HEK293 (cell line): Measurements from ENCODE around the gene CLCNKB.
A peak's percentile ranks its signal among the peaks of the same experiment; 100 is the strongest.

Experiments
- CTCF ChIA-PET: fragments of 350-600 bp; formaldehyde crosslinking; extraction: SDS; loops from one replicate; lab custom pipeline; 2021; ENCODE audit warnings: antibody characterized with exemption; lab: Yijun Ruan, JAX
- POLR2A ChIA-PET: fragments of 300-600 bp; formaldehyde crosslinking; extraction: SDS; loops from one replicate; lab custom pipeline; 2020; ENCODE audit warnings: antibody characterized with exemption, inconsistent platforms; lab: Yijun Ruan, JAX
- H3K27ac ChIP-seq: fragments of 200-500 bp; sonication (Bioruptor generic); 2 replicates; pipeline ENCODE4 v1.5.1; 2014; ENCODE audit warnings: low read depth, low read length, control low read depth, inconsistent platforms; ENCODE audit errors: extremely low read depth
- H3K36me3 ChIP-seq, 2 experiments: fragments of 200-500 bp in 1 of 2; sonication (Bioruptor generic) in 1 of 2; 1 replicate in 1 of 2; 2 replicates in 1 of 2; pipeline ENCODE4 v1.5.1; 2014 to 2017; ENCODE audit warnings: inconsistent platforms in 2 of 2, low read length in 2 of 2; ENCODE audit not compliant: control insufficient read depth in 2 of 2, insufficient read depth in 1 of 2
- H3K4me1 ChIP-seq: fragments of 200-500 bp; sonication (Bioruptor generic); 2 replicates; pipeline ENCODE4 v1.5.1; 2014; ENCODE audit warnings: mild to moderate bottlenecking, low read length, inconsistent platforms; ENCODE audit not compliant: control insufficient read depth, insufficient read depth
- H3K4me3 ChIP-seq: 2 replicates; pipeline ENCODE4 v1.5.1; 2011; ENCODE audit warnings: low read depth, mild to moderate bottlenecking, control low read depth, low read length, moderate library complexity
- H3K9me3 ChIP-seq: fragments of 200-500 bp; sonication (Bioruptor generic); 2 replicates; pipeline ENCODE4 v1.5.1; 2014; ENCODE audit warnings: low read depth, low read length, inconsistent platforms; ENCODE audit not compliant: control insufficient read depth, insufficient read depth
- FEZF1 ChIP-seq: fragments of 450-650 bp; formaldehyde crosslinking; IDR thresholded peaks from 2 replicates; pipeline ENCODE4 v1.5.1; 2016; ENCODE audit warnings: missing biosample characterization, missing genetic modification characterization
- GLIS1 ChIP-seq: fragments of 450-650 bp; formaldehyde crosslinking; IDR thresholded peaks from 2 replicates; pipeline ENCODE4 v1.5.1; 2016; ENCODE audit warnings: missing biosample characterization, missing genetic modification characterization
- GLIS2 ChIP-seq: fragments of 450-650 bp; formaldehyde crosslinking; IDR thresholded peaks from 2 replicates; pipeline ENCODE4 v1.5.1; 2016; ENCODE audit warnings: missing biosample characterization, missing genetic modification characterization
- MZF1 ChIP-seq: fragments of 450-650 bp; formaldehyde crosslinking; IDR thresholded peaks from 2 replicates; pipeline ENCODE4 v1.5.1; 2017; ENCODE audit warnings: missing biosample characterization, missing genetic modification characterization, borderline replicate concordance
- ZFP41 ChIP-seq: fragments of 450-650 bp; formaldehyde crosslinking; IDR thresholded peaks from 2 replicates; pipeline ENCODE4 v1.5.1; 2016; ENCODE audit warnings: missing biosample characterization, missing genetic modification characterization, borderline replicate concordance
- ZIC2 ChIP-seq: fragments of 450-650 bp; formaldehyde crosslinking; IDR thresholded peaks from 2 replicates; pipeline ENCODE4 v1.5.1; 2016; ENCODE audit warnings: missing biosample characterization, missing genetic modification characterization
- ZNF121 ChIP-seq: fragments of 450-650 bp; formaldehyde crosslinking; IDR thresholded peaks from 2 replicates; pipeline ENCODE4 v1.5.1; 2016; ENCODE audit warnings: missing biosample characterization, missing genetic modification characterization
- ZNF560 ChIP-seq: fragments of 450-650 bp; formaldehyde crosslinking; IDR thresholded peaks from 2 replicates; pipeline ENCODE4 v1.5.1; 2017; ENCODE audit warnings: missing biosample characterization, missing genetic modification characterization, borderline replicate concordance
- ZNF626 ChIP-seq: fragments of 450-650 bp; sonication (Bioruptor Pico); formaldehyde crosslinking; IDR thresholded peaks from 2 replicates; pipeline ENCODE4 v1.5.1; 2018; ENCODE audit warnings: missing biosample characterization, missing genetic modification characterization, inconsistent platforms
- ZNF792 ChIP-seq: fragments of 450-650 bp; formaldehyde crosslinking; IDR thresholded peaks from 2 replicates; pipeline ENCODE4 v1.5.1; 2016; ENCODE audit warnings: missing biosample characterization, missing genetic modification characterization
- TF ChIP-seq, protein P1 (sequence below): fragments of 450-650 bp; formaldehyde crosslinking; optimal IDR thresholded peaks from 2 replicates; pipeline ENCODE3; 2016; ENCODE audit warnings: missing biosample characterization, mild to moderate bottlenecking, missing genetic modification characterization
- TF ChIP-seq, protein P2 (sequence below): fragments of 450-650 bp; formaldehyde crosslinking; IDR thresholded peaks from 2 replicates; pipeline ENCODE4 v1.5.1; 2016; ENCODE audit warnings: missing biosample characterization, missing genetic modification characterization
- TF ChIP-seq, protein P3 (sequence below): fragments of 450-650 bp; formaldehyde crosslinking; IDR thresholded peaks from 2 replicates; pipeline ENCODE4 v1.5.1; 2016; ENCODE audit warnings: missing biosample characterization, missing genetic modification characterization
- TF ChIP-seq, protein P4 (sequence below): fragments of 450-650 bp; IDR thresholded peaks from 2 replicates; pipeline ENCODE4 v1.5.1; 2018; ENCODE audit warnings: missing biosample characterization, mild to moderate bottlenecking, missing genetic modification characterization

CLCNKB gene

DNA sequence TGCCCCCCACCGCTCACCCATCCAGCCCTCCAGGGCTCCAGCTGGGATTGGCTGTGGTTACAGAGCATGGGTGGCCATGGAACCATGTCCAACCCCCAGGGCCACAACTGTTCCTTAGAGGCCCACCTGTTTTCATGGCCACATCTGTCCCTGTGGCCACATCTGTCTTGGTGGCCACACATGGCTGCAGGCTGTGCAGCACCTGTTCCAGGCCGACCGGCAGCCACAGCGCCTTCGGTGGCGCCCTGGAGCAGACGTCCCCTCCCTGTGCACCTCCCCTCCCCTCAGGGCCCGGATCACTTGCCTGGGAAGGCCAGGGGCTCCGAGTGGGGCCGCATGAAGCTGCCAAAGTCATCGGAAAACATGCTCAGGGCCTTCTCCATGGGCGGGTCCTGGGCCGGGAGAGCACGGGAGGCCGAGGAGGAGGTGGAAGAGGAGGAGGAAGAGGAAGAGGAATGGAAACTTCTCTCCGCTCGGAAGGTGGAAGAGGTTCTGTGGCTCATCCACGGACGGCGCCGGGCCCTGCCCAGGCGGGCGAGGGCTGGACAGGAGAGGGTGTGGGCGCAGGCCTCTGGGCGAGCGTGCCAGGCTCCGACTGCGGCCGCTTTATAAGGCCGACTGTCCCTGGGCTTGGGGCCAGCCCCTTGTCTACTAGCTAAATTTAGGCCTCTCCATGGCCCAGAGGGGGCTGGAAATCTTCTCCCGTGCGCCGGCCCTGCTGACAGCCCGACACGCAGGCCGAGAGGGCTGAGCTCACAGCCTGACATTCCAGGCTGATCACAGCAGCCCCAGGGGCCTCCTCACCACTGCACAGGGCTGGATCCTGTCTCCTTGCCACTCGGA is 25.9 kb upstream of the CLCNKB start, which contains the start of gene HSPB7:
Gene HSPB7, minus strand, starts transcription at position 583 of the 843 bp plus-strand sequence. Its CDS starts 80 bp downstream, at position 503.
- Histone ChIP-seq H3K36me3 (no peaks in the 10 kb centered on the region), H3K9me3 (no peaks in the 10 kb centered on the region), H3K4me3 (no peak within 1 kb of the TSS), H3K4me1 (no peaks in the 10 kb centered on the region)
- POLR2A ChIA-PET, result no interaction called here
- CTCF ChIA-PET, result interaction anchor here (0.5 to 4.5 kb wide), 5 partner anchors 9 to 270 kb away, joined by 3 to 31 read pairs (median 3); no protein-coding TSS in a partner anchor
- TF ChIP-seq, protein P1, sequence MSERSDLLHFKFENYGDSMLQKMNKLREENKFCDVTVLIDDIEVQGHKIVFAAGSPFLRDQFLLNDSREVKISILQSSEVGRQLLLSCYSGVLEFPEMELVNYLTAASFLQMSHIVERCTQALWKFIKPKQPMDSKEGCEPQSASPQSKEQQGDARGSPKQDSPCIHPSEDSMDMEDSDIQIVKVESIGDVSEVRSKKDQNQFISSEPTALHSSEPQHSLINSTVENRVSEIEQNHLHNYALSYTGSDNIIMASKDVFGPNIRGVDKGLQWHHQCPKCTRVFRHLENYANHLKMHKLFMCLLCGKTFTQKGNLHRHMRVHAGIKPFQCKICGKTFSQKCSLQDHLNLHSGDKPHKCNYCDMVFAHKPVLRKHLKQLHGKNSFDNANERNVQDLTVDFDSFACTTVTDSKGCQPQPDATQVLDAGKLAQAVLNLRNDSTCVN, result no peak
- TF ChIP-seq ZIC2 (tag by site-specific recombination), result peak; percentile 72; the same call in 1 of the 2 replicates
- TF ChIP-seq GLIS1, result peak; percentile 55
- TF ChIP-seq, protein P2, sequence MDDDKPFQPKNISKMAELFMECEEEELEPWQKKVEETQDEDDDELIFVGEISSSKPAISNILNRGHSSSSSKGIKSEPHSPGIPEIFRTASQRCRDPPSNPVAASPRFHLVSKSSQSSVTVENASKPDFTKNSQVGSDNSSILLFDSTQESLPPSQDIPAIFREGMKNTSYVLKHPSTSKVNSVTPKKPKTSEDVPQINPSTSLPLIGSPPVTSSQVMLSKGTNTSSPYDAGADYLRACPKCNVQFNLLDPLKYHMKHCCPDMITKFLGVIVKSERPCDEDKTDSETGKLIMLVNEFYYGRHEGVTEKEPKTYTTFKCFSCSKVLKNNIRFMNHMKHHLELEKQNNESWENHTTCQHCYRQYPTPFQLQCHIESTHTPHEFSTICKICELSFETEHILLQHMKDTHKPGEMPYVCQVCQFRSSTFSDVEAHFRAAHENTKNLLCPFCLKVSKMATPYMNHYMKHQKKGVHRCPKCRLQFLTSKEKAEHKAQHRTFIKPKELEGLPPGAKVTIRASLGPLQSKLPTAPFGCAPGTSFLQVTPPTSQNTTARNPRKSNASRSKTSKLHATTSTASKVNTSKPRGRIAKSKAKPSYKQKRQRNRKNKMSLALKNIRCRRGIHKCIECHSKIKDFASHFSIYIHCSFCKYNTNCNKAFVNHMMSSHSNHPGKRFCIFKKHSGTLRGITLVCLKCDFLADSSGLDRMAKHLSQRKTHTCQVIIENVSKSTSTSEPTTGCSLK (tag by site-specific recombination), result no peak
- peak; percentile 46 for TF ChIP-seq GLIS2 (tag by site-specific recombination)
- TF ChIP-seq, all 188 proteins: peak for 3
- no peak within 1 kb of the TSS for H3K27ac ChIP-seq

DNA sequence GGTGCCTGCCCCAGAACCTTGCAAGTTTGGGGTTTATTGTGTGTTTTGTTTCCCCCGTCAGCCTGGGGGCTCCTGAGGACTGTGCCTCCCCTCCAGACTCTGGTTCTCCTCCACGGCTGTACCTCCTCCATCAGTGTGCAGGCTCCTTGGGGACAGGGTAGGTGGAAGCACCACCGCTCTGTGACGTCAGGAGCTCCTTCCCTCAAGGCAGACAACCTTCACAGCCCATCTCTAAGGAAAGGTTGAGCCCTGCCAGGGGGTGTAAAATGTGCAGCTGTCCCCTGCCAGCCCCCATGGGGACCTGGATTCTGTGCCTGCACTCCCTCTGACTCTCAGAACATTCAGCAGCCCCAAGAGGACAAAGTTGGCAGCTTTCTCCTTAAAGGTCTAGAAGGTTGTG is 25.3 kb upstream of the CLCNKB start:
- H3K4me1 ChIP-seq, result no peaks in the 10 kb centered on the region

More for the DNA sequence above, 25.3 kb upstream of the CLCNKB start:
- no peak overlapping the region for H3K4me3 ChIP-seq
- POLR2A ChIA-PET, result no interaction called here
- no peaks in the 10 kb centered on the region for H3K9me3 ChIP-seq
- H3K27ac ChIP-seq, result no peak overlapping the region
- CTCF ChIA-PET, result interaction anchor here (0.5 to 4.5 kb wide), 3 partner anchors 10 to 270 kb away, joined by 3 to 31 read pairs (median 9); no protein-coding TSS in a partner anchor
- no peaks in the 10 kb centered on the region for H3K36me3 ChIP-seq
- TF ChIP-seq, protein P3, sequence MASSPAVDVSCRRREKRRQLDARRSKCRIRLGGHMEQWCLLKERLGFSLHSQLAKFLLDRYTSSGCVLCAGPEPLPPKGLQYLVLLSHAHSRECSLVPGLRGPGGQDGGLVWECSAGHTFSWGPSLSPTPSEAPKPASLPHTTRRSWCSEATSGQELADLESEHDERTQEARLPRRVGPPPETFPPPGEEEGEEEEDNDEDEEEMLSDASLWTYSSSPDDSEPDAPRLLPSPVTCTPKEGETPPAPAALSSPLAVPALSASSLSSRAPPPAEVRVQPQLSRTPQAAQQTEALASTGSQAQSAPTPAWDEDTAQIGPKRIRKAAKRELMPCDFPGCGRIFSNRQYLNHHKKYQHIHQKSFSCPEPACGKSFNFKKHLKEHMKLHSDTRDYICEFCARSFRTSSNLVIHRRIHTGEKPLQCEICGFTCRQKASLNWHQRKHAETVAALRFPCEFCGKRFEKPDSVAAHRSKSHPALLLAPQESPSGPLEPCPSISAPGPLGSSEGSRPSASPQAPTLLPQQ, result no peak
- TF ChIP-seq FEZF1 (tag by site-specific recombination) (no peak), ZNF792 (tag by site-specific recombination) (no peak), ZNF560 (tag by site-specific recombination) (no peak), MZF1 (tag by site-specific recombination) (no peak), ZNF626 (tag by site-specific recombination) (no peak), ZNF121 (no peak), ZFP41 (tag by site-specific recombination) (no peak)
- TF ChIP-seq, protein P4, sequence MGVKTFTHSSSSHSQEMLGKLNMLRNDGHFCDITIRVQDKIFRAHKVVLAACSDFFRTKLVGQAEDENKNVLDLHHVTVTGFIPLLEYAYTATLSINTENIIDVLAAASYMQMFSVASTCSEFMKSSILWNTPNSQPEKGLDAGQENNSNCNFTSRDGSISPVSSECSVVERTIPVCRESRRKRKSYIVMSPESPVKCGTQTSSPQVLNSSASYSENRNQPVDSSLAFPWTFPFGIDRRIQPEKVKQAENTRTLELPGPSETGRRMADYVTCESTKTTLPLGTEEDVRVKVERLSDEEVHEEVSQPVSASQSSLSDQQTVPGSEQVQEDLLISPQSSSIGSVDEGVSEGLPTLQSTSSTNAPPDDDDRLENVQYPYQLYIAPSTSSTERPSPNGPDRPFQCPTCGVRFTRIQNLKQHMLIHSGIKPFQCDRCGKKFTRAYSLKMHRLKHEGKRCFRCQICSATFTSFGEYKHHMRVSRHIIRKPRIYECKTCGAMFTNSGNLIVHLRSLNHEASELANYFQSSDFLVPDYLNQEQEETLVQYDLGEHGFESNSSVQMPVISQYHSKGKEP (tag by site-specific recombination), result no peak
